Astrocyte (in vitro differentiated cells and primary cell): ENCODE data around the gene ST3GAL4.

ENCODE experiments used
- EZH2 ChIP-seq: IDR thresholded peaks from 2 replicates; pipeline ENCODE4 v1.6.1; 2012; ENCODE audit warnings: mild to moderate bottlenecking, low read length, inconsistent platforms; ENCODE audit not compliant: insufficient read depth
- TF ChIP-seq, protein P1 (sequence below): IDR thresholded peaks from 2 replicates; pipeline ENCODE4 v1.5.1; 2011; ENCODE audit warnings: low read depth, mild to moderate bottlenecking, inconsistent platforms, low read length, moderate library complexity; ENCODE audit not compliant: insufficient read depth

- TF ChIP-seq, protein P1, sequence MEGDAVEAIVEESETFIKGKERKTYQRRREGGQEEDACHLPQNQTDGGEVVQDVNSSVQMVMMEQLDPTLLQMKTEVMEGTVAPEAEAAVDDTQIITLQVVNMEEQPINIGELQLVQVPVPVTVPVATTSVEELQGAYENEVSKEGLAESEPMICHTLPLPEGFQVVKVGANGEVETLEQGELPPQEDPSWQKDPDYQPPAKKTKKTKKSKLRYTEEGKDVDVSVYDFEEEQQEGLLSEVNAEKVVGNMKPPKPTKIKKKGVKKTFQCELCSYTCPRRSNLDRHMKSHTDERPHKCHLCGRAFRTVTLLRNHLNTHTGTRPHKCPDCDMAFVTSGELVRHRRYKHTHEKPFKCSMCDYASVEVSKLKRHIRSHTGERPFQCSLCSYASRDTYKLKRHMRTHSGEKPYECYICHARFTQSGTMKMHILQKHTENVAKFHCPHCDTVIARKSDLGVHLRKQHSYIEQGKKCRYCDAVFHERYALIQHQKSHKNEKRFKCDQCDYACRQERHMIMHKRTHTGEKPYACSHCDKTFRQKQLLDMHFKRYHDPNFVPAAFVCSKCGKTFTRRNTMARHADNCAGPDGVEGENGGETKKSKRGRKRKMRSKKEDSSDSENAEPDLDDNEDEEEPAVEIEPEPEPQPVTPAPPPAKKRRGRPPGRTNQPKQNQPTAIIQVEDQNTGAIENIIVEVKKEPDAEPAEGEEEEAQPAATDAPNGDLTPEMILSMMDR: no peak
- TF ChIP-seq EZH2: no peak
Observed at GRCh38 chr11:126359431-126360048, 4.1 kb downstream of the ST3GAL4 start.
